T-helper 1 cell treated with Interleukin-12 subunit alpha and Interleukin-12 subunit beta and Interleukin-4 antibody, amounts not matched to agents 30 ng/mL and 1 ng/mL, for 36 hours (primary cell): ENCODE data around the gene GALNT16. TPM values are rescaled to one million over a fixed set of nuclear protein-coding genes. Genes with fewer than 3 reads are reported as not detected.
"Not testable (repeated sequence)": the region's sequence is repeated elsewhere in the genome, so short reads cannot be mapped to it uniquely, and the experiment has no call there.

ENCODE experiments used
- intact Hi-C: fragments of 100-400 bp; cut with micrococcal nuclease; formaldehyde crosslinking; loops from one replicate; pipeline ENCODE4 v1.15.1; 2024
- total RNA-seq: library from RNA; stranded (reverse); gene quantifications from 2 replicates; pipeline ENCODE4 v1.2.3, GENCODE V29; 2022

The GALNT16 gene
- total RNA-seq, 1 donor from 2014 or later: 0.02 TPM

GRCh38 chr14:69284170-69284569 lies 24.2 kb downstream of the GALNT16 start:
- intact Hi-C loops: no loop called here

DNA sequence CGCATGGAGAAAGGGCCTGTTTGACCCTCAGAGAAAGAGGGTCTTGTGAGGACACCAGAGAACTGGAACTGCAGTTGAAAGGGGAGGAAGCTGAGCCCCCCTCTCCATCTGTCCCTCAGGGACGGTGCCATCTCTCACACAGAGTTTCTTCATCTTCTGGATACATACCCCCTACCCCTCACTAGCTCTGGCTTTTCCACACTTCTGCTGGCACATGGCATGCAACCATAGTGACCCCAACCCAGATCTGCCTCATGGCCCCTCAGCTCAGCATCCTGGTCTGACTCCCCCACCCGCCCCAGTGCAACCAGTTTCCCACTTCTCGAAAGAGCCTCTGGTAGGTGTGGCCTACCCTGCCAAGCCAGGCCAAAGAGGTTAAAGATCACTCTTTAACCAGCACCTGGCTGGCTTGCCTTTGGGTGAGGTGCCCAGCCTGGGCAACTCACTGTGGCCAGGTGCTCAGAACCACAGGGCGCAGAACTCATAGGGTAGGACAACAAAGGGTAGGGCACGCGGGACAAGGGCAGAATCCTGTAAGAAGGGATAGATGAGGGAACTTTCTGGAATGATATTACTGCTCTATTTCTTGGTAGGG lies 25.8 kb downstream of the GALNT16 start:
- intact Hi-C loops: no loop called here

DNA sequence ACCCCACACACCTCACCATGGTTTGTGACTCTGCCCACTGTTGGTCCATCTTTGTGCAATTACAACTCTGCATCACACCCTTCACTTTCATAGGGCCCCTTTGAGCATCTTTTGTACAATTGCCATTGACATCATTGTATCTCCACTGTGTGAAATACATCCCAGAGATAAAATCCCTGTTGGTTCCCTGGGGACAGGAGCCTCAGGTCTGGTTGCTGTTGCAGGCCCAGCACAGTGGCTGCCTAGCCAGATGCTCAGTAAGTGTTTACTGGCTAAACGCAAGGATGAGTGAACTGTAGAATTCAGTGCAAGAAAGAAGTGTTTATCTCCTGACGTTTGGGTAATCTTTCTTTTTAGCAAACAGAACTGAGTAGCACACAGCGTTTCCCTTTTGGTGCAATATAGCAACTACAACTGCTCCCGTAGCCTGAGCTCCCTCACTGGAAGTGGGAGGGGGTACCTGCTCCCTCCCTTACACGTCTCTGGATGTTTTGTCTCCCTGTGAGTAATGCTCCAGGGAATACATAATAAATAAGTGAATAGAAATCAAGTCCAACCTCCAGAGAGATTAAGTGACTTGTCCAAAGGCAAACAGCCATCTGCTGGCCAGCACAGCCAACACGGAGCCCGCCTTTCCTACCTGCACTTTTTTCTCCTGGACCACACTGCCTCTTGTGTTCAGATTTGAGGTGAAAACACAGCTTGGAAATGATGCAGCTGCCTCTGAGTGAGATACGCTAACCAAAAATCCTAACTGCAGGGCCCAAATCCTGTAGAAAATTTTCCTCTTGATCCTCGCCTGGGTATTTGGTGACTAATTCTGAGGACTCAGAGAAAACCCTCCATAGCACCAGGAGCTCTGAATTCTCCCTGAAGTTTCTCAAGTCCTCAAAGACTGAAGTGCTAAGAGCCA lies 27.4 kb downstream of the GALNT16 start:
- intact Hi-C loops: no loop called here

GRCh38 chr14:69288011-69288771 lies 28.2 kb downstream of the GALNT16 start:
- intact Hi-C loops: no loop called here

DNA sequence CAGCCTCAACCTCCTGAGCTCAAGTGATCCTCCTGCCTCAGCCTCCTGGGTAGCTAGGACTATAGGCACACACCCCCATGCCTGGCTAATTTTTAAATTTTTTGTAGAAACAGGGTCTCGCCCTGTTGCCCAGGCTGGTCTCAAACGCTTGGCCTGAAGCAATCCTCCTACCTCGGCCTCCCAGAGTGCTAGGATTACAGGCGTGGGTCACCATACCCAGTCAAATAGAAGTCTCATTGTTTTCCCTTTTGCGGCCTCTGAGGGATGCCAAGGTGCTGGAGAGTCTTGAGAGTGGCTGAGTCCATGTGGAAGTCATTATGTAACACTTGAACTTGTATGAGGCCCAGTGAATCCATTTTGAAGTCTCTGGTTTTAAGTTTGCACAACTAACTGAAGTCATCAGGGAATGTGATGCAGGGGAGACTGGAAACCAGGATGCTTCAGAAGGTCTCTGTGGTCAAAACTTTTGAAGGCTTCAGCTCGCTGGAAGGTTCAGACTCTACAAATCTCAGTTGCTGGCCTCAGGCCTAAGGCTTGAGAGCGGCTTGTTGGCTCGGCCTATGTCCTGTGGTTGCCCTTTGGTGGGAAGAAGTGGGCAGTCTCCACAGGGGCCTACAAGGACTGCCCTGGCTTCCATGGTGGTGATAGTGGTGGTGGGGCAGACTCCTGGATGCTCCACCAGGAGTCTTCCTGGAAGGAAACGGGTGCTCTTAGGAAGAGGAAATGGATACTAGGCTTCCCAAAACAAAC lies 29.2 kb downstream of the GALNT16 start:
- intact Hi-C loops: no loop called here

- intact Hi-C loops: no loop called here
Measured at GRCh38 chr14:69289811-69290520, 30.0 kb downstream of the GALNT16 start.

DNA sequence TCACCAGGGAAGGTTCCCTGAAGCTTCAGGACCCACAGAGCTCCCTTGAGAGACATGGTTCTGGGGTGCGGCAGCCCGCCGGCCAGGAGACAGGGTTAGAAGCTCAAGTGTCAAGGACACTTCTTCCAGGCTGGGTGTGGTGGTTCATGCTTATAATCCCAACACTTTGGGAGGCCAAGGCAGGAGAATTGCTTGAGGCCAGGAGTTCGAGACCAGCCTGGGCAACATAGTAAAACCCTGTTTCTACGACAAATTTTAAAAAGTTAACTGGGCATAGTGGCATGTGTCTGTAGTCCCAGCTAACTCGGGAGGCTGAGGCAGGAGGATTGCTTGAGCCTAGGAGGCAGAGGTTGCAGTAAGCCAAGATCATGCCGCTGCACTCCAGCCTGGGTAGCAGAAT lies 30.9 kb downstream of the GALNT16 start:
- intact Hi-C loops: not testable (repeated sequence)

- intact Hi-C loops: no loop called here
Measured at GRCh38 chr14:69291396-69291795, 31.4 kb downstream of the GALNT16 start.

DNA sequence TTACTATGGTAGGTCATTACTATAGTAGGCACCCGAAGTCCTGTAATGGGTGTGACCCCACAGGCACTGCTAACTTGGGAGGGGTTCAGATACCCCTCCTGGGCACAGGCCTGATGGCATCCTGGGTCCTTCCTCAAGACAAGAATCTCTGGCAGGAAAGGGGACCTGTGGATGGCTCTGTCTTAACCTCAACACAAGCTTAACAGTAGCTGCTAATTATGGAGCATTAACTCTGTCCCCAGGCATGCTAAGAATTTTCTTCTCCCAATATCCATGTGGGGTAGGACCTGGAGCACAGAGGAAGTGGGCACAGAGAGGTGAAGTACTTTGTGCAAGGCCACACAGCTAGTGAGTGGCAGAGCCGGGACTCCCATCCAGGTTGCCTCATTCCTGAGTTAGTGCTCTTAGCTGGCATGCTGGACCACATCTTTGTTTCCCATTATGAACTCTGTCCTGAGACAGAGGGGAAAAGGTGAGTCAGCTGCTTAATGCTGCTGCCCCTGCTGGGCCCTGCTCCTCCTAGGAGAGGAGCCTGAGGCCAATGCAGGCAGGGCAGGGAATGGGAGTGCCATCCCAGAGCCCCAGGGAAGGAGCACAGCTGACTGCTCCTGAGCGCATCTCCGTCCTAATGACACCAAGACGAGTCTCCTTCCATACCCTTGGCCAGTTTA lies 32.1 kb downstream of the GALNT16 start:
- intact Hi-C loops: no loop called here

DNA sequence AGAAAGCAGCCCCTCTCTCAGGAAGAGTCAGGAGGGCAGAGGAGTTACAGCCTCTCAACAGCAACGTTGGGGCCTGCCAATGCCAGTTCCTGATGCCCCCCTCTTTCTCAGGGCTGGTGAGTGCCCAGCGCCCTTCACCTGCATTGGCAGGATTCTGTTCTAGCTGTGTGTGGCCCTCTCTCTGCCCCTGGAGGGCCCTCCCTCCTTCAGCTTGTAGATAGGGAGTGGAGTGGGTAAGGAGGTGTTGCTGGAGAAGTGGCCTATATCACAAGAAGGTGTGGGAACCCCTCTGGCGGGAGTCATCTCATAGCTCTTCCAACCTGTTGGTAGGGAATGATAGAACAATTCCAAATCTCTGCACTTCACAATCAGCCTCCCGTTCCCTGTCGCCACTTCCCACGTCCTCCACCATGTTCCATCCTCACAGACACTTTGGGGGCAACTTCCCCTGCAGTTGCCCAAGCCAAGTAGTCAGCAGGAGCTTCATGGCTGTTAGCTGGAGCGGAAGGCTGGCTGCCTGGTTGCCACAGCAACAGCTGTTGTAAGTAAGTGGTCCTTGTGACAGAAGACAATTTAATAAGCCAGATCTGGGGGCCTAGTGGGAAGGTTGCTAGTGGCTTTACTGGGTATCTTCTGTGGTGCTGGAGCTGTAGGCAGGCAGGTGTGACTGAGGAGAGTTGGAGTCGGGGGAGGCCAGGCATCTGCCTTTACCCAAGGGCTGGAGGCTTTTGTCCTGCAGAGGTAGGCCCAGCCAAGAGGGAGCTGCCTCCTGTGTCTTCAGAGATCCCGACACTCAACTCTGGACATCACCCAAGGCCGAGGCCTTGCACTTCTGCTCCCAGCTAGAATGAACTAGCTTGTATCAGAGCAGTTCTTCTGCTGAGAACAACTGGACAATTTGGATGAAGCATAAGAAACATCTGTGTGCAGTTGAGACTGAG lies 38.4 kb downstream of the GALNT16 start:
- intact Hi-C loops: no loop called here

- intact Hi-C loops: no loop called here
Measured at GRCh38 chr14:69299286-69300035, 39.5 kb downstream of the GALNT16 start.

DNA sequence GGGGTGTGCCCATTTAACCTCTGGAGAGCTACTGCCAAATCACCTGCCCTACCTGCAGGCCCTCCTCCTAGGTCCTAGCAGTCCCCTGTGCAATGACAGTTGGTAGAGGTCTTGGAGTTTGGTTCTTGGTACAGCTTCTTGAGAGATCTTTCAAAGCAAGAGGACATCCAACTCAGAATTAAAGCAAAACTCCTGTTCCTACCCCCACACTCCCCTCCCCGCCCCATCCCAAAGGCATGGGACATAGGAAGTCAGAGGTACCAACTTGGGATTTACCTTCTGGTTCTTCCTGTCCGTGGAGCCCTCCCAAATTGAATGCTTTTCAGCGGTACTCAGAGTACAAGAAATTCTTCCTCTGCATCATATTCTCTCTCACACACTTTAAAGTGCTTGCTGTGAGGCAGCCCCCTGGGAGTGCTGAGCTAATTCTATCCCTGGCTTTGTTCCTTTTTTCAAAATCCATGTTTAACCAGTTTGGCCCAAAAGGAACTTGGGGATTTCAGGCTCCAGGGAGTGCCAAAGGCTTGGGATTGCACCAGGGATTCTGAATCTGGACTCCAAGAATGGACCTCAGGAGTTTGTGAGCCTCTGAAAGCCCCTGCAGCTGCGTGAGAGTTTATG lies 40.8 kb downstream of the GALNT16 start:
- intact Hi-C loops: no loop called here

DNA sequence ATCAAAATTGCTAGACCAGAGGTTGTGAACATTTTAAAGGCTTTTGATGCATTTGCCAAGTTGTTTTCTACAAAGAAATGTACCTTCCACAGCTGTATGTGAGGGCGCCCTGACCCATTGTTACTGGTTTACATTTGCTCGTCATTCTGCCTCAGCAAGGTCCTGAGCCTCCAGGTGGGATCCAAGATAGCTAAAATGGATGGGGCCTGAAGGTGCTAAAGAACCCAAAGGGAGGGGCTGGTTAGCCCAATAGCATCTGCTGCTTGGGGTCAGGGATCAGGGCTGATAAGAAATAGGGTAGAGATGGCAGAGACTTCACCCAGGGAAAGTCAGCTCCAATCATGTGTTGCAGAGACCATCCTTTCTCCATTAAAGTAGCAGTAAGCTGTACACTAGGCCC lies 43.1 kb downstream of the GALNT16 start:
- intact Hi-C loops: no loop called here

DNA sequence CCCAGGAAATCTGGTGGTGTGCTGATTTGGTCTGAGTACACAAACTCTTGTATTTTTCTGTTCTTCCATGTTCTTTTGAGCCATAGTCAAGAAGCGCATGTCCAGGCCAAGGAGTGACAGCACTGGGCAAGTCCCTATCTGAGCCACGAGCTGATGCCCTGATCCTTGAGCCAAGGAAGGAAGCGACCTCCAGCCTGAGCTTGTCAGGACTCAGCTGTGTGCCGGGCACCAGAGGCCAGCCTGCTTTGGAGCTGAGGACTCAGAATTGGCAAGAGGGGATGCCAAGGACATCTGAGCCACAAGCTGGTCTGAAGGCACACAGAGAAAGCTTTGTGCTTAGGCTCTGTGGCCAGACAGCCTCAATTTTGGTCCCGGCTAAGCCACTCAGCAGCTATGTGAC lies 52.6 kb downstream of the GALNT16 start:
- intact Hi-C loops: no loop called here

DNA sequence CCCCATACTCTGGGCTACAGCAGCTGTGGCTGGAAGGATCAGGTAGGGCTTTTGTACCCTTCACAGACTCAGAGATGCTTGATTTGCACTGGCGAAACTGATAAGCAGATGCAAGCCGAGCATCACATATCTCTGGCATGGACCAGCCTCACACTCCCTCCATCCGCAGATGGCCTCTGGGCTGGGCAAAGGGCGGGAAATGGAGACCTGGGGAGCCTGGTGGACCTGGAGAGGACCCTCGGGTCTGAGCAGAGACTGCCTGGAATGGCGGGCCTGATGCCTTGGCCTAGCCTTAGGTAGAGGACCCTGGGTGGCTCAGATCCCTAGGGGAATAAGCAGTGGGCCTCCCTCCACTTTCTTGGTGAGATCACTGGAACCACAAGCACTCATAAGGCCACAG lies 53.2 kb downstream of the GALNT16 start:
- intact Hi-C loops: no loop called here

DNA sequence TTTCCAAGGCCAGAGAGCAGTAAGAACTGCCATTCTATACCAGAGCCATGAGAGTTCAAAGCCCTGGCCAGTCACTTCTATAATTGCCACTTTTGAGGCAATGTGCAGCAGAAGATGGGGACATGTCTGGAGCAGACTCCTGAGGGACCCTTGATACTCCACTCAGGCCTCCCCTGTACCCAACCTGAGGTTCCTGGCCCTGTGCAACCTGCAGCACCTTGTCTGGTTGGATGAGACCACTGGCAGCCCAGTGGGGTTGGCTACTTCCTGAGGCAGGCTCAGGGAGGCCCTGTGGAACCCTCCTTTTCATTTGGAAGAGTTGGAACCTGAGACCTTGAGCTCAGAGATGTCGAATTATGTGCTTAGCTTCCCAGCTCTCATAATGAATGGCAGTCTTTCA lies 54.4 kb downstream of the GALNT16 start:
- intact Hi-C loops: no loop called here

- intact Hi-C loops: no loop called here
Measured at GRCh38 chr14:69315301-69315700, 55.3 kb downstream of the GALNT16 start.
